NCI-H2171 (cell line): Measurements from ENCODE around the gene MTA1.

ENCODE experiments used
- DNase-seq: peaks from one replicate; lab custom pipeline; 2025; lab: John Stamatoyannopoulos, UW

Gene MTA1

GRCh38 chr14:105487986-105488777 lies 68.6 kb downstream of the MTA1 start:
- no peak for DNase-seq

GRCh38 chr14:105488781-105489541 lies 69.3 kb downstream of the MTA1 start:
- DNase-seq = no peak

GRCh38 chr14:105489542-105490266 lies 70.1 kb downstream of the MTA1 start:
- DNase-seq = peak; percentile 98

- no peak for DNase-seq
Measured at GRCh38 chr14:105490267-105490571, 70.6 kb downstream of the MTA1 start.

GRCh38 chr14:105490572-105491365 lies 71.1 kb downstream of the MTA1 start, which contains the start of gene TEDC1:
TSS of gene TEDC1 (plus strand) at chr14:105491246. CDS start at chr14:105491376, 130 bp downstream.
- DNase-seq = peak; percentile 100

- peak; percentile 67 for DNase-seq
Measured at GRCh38 chr14:105491366-105491973, 71.8 kb downstream of the MTA1 start.

GRCh38 chr14:105492031-105492970 lies 72.7 kb downstream of the MTA1 start:
- DNase-seq = no peak

- DNase-seq = no peak
Measured at GRCh38 chr14:105492971-105493871, 73.6 kb downstream of the MTA1 start.

- peak; percentile 26 for DNase-seq
Measured at GRCh38 chr14:105493921-105494605, 74.4 kb downstream of the MTA1 start.

- no peak for DNase-seq
Measured at GRCh38 chr14:105494606-105494929, 74.9 kb downstream of the MTA1 start.

- DNase-seq = no peak
Measured at GRCh38 chr14:105495101-105495989, 75.7 kb downstream of the MTA1 start.

- no peak for DNase-seq
Measured at GRCh38 chr14:105495990-105496830, 76.6 kb downstream of the MTA1 start.

- DNase-seq = no peak
Measured at GRCh38 chr14:105496831-105497591, 77.4 kb downstream of the MTA1 start.

- DNase-seq = no peak
Measured at GRCh38 chr14:105497671-105498429, 78.2 kb downstream of the MTA1 start.
